ENCODE data around the gene COG1. TPM values are rescaled to one million over a fixed set of nuclear protein-coding genes. Genes with fewer than 3 reads are reported as not detected.

Gene COG1
- total RNA-seq, 1 experiment from 2014 or later, result 26.5 TPM

GRCh38 chr17:73251871-73252270 is 59.0 kb downstream of the COG1 start:
- Histone ChIP-seq H2AFZ (ENCODE audit: low read length) (no peak overlapping the region), H4K5ac (ENCODE audit: insufficient read length, low read depth, low read length) (no peak overlapping the region), H3K23ac (ENCODE audit: insufficient read length, low read depth, low read length) (no peak overlapping the region), H3K9ac (ENCODE audit: extremely low read depth, insufficient read length, low read length) (no peak overlapping the region), H2BK20ac (ENCODE audit: low read depth, low read length, poor library complexity, severe bottlenecking) (no peak overlapping the region), H3K27me3 (ENCODE audit: insufficient read depth, low read length) (no peaks in the 10 kb centered on the region), H2BK15ac (ENCODE audit: low read depth, low read length) (no peak overlapping the region), H2BK5ac (ENCODE audit: insufficient read length, low read length) (no peak overlapping the region), H3K4me1 (ENCODE audit: insufficient read depth, low read length) (no peaks in the 10 kb centered on the region), H2BK120ac (ENCODE audit: low read depth, low read length, poor library complexity, severe bottlenecking) (no peak overlapping the region), H3K14ac (ENCODE audit: insufficient read depth, low read length) (no peak overlapping the region), H3K56ac (ENCODE audit: insufficient read length, low read depth, low read length) (no peak overlapping the region), H3T11ph (ENCODE audit: low read length) (no peak overlapping the region), H3K4me2 (ENCODE audit: insufficient read depth, insufficient read length, low read length) (no peak overlapping the region), H3K4ac (ENCODE audit: low read depth, low read length) (no peak overlapping the region), H3K79me2 (ENCODE audit: insufficient read depth, low read length) (no peaks in the 10 kb centered on the region), H3K9me3 (ENCODE audit: control insufficient read depth, low read depth, low read length) (no peaks in the 10 kb centered on the region), H3K18ac (ENCODE audit: insufficient read length, low read depth, low read length) (no peak overlapping the region), H4K20me1 (ENCODE audit: control insufficient read depth, insufficient read depth, insufficient read length) (no peaks in the 10 kb centered on the region), H3K27ac (ENCODE audit: insufficient read length, low read depth, low read length) (no peak overlapping the region), H3K23me2 (ENCODE audit: insufficient read length, low read depth, low read length, poor library complexity, severe bottlenecking) (no peaks in the 10 kb centered on the region), H3K79me1 (ENCODE audit: insufficient read depth, low read depth, low read length, poor library complexity, severe bottlenecking) (no peaks in the 10 kb centered on the region), H4K8ac (replicated peaks; ENCODE audit: insufficient read length, low read depth, low read length) (no peak overlapping the region), H2BK12ac (ENCODE audit: insufficient read length, low read depth, low read length) (no peak overlapping the region), H2AK5ac (ENCODE audit: insufficient read length, low read length) (no peak overlapping the region), H4K91ac (ENCODE audit: insufficient read length, low read depth, low read length) (no peak overlapping the region)
- Mint-ChIP-seq H3K4me1 (peaks cover 25 to 29% of the 10 kb centered on the region in 2 experiments), H3K4me3 (no peak overlapping the region), H3K36me3 (ENCODE audit: insufficient read depth in 1 of 3, low read depth in 3 of 3) (peaks cover 0 to 10% (median 4%) of the 10 kb centered on the region in 3 experiments; a peak in 3 of 7 replicates), H3K27ac (no peak overlapping the region; a peak in 1 of 7 replicates), H3K9me3 (no peaks in the 10 kb centered on the region), H3K27me3 (ENCODE audit: low read depth) (peaks cover 8% of the 10 kb centered on the region)
- TF ChIP-seq CTCF (conservative IDR thresholded peaks at IDR 0.05), result no peak
- no peak for DNase-seq
- no CpG with 5 or more reads among the region's 8 CpGs for WGBS (ENCODE audit: extremely low coverage, insufficient read length, low lambda C conversion rate)
